ENCODE results near the gene PITPNC1.
"Not testable (repeated sequence)": the region's sequence is repeated elsewhere in the genome, so short reads cannot be mapped to it uniquely, and the experiment has no call there.

PITPNC1 gene

DNA sequence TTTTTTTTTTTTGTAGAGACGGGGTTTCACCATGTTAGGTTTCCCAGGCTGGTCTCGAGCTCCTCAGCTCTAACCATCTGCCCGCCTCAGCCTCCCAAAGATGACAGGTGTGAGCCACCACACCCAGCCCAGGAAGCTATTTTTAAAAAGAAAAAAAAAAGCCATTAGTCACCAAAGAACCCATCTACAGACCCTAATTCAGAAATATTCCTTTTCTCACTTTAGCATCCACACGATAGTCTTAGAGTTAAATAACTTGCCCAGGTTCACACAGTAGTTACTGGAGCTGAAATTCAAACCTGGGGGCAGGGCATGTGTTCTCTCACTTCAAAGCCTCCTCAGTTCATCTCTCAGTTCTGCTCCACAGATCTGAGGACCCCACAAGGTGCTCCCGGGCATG lies 270.4 kb downstream of the PITPNC1 start:
- Histone ChIP-seq H3K9ac (ENCODE audit: low read depth in 1 of 2, low read length in 2 of 2) (no peak overlapping the region), H3K4me1 (ENCODE audit: control insufficient read depth in 1 of 2, insufficient read depth in 2 of 2, low read length in 2 of 2) (no peaks in the 10 kb centered on the region), H3K36me3 (ENCODE audit: control insufficient read depth in 1 of 2, insufficient read depth in 2 of 2, low read length in 2 of 2) (no peaks in the 10 kb centered on the region), H3K4me3 (ENCODE audit: low read depth in 1 of 2, low read length in 2 of 2) (no peak overlapping the region), H3K27ac (ENCODE audit: low read depth, low read length) (no peak overlapping the region), H3K9me3 (ENCODE audit: control insufficient read depth in 1 of 2, low read length in 2 of 2) (no peaks in the 10 kb centered on the region), H3K27me3 (ENCODE audit: control insufficient read depth in 1 of 2, insufficient read depth in 2 of 2, low read length in 2 of 2) (no peaks in the 10 kb centered on the region)

DNA sequence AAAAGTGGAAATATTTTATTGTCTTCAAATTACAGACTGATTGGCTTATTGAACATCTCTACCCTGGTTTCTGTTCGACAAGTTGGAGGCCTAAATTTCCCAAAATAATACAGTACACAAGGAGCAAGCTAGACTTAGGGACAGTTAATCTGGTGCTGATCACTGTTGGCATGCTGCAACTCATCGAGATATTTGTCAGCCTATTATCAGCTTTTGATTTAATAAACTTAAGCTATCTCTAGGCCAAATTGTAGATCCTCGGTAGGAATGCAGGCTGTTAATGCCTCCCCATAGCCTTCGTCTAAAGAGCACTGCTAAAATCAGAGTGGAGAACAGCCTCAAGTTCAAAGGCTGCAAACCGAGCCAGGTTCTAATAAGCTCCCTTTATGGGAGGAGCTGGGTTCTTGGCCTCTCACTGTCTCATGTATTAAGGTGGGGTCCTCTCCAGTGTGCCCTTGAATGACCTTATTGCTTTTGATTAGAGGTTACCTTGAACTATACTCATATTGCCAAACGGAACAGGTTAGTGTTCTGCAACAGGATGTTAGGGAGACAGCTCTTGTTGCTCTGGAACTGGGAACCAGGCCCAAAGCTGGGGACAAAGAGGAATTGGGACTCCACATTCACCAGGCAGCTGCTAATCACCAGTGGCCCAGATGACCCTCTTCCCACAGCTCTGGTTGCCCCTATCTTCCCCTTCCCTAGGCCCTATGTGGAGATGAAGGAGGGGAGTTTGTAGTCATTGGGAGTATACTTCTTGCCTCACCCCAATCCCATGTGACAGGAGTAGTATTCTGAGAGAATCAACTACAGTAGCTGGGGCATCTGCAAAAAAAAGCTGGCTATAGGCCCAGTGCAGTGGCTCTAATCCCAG lies 271.2 kb downstream of the PITPNC1 start:
- no peaks in the 10 kb centered on the region for H3K9me3 ChIP-seq (ENCODE audit: control insufficient read depth in 1 of 2, low read length in 2 of 2)
- no peaks in the 10 kb centered on the region for H3K36me3 ChIP-seq (ENCODE audit: control insufficient read depth in 1 of 2, insufficient read depth in 2 of 2, low read length in 2 of 2)
- H3K4me3 ChIP-seq (ENCODE audit: low read depth in 1 of 2, low read length in 2 of 2) = no peak overlapping the region
- H3K27me3 ChIP-seq (ENCODE audit: control insufficient read depth in 1 of 2, insufficient read depth in 2 of 2, low read length in 2 of 2) = no peaks in the 10 kb centered on the region
- H3K4me1 ChIP-seq (ENCODE audit: control insufficient read depth in 1 of 2, insufficient read depth in 2 of 2, low read length in 2 of 2) = no peaks in the 10 kb centered on the region
- H3K9ac ChIP-seq (ENCODE audit: low read depth in 1 of 2, low read length in 2 of 2) = no peak overlapping the region
- H3K27ac ChIP-seq (ENCODE audit: low read depth, low read length) = no peak overlapping the region

DNA sequence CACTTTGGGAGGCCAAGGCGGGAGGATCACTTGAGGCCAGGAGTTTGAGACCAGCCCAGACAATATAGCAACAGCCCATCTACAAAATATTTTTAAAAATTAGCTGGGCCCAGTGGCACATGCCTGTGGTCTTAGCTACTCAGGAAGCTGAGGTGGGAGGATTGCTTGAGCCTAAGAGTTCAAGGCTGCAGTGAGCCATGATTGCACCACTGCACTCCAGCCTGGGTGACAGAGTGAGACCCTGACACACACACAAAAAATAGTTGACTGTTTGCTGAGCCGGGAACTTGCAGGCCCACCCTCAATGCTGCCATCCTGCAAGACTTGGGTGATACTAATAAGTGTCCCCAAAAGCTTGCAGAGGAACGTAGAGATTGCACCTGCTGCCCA lies 271.8 kb downstream of the PITPNC1 start:
- not testable (repeated sequence) for H3K4me1 ChIP-seq (ENCODE audit: control insufficient read depth in 1 of 2, insufficient read depth in 2 of 2, low read length in 2 of 2); H3K27me3 ChIP-seq (ENCODE audit: control insufficient read depth in 1 of 2, insufficient read depth in 2 of 2, low read length in 2 of 2); H3K9ac ChIP-seq (ENCODE audit: low read depth in 1 of 2, low read length in 2 of 2); H3K4me3 ChIP-seq (ENCODE audit: low read depth in 1 of 2, low read length in 2 of 2); H3K27ac ChIP-seq (ENCODE audit: low read depth, low read length); H3K9me3 ChIP-seq (ENCODE audit: control insufficient read depth in 1 of 2, low read length in 2 of 2); H3K36me3 ChIP-seq (ENCODE audit: control insufficient read depth in 1 of 2, insufficient read depth in 2 of 2, low read length in 2 of 2)

DNA sequence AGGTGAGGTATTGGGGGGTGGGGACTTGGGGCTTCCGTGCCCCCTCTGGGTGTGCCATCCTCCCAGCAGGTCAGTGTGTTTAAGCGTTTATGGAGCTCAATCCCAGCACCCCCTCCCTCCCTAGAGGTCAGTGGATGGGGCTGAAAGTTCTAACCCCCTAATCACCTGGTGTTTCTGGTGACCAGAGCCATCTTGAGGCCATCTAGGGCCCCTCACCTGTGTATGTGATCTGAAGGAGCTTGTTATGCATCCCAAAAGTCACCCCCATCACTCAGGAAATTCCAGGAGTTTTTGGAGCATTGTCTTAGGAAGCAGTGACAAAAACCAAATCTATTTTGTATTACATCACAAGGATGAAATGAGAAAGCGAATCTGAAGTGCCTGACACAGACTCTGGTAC lies 272.8 kb downstream of the PITPNC1 start:
- Histone ChIP-seq H3K9me3 (ENCODE audit: control insufficient read depth in 1 of 2, low read length in 2 of 2) (no peaks in the 10 kb centered on the region), H3K27ac (ENCODE audit: low read depth, low read length) (no peak overlapping the region), H3K36me3 (ENCODE audit: control insufficient read depth in 1 of 2, insufficient read depth in 2 of 2, low read length in 2 of 2) (no peaks in the 10 kb centered on the region), H3K4me1 (ENCODE audit: control insufficient read depth in 1 of 2, insufficient read depth in 2 of 2, low read length in 2 of 2) (no peaks in the 10 kb centered on the region), H3K4me3 (ENCODE audit: low read depth in 1 of 2, low read length in 2 of 2) (no peak overlapping the region), H3K27me3 (ENCODE audit: control insufficient read depth in 1 of 2, insufficient read depth in 2 of 2, low read length in 2 of 2) (no peaks in the 10 kb centered on the region), H3K9ac (ENCODE audit: low read depth in 1 of 2, low read length in 2 of 2) (no peak overlapping the region)

DNA sequence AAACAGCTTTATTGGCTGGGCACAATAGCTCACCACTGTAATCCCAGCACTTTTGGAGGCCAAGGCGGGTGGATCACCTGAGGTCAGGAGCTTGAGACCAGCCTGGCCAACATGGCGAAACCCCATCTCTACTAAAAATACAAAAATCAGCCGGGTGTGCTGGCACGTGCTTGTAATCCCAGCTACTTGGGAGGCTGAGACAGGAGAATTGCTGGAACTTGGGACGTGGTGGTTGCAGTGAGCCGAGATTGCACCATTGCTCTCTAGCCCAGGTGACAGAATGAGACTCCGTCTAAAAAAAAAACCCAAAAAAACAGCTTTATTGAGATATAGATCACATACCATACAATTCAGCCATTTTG lies 274.1 kb downstream of the PITPNC1 start:
- H3K27ac ChIP-seq (ENCODE audit: low read depth, low read length); H3K36me3 ChIP-seq (ENCODE audit: control insufficient read depth in 1 of 2, insufficient read depth in 2 of 2, low read length in 2 of 2); H3K9ac ChIP-seq (ENCODE audit: low read depth in 1 of 2, low read length in 2 of 2); H3K9me3 ChIP-seq (ENCODE audit: control insufficient read depth in 1 of 2, low read length in 2 of 2); H3K27me3 ChIP-seq (ENCODE audit: control insufficient read depth in 1 of 2, insufficient read depth in 2 of 2, low read length in 2 of 2); H3K4me3 ChIP-seq (ENCODE audit: low read depth in 1 of 2, low read length in 2 of 2); H3K4me1 ChIP-seq (ENCODE audit: control insufficient read depth in 1 of 2, insufficient read depth in 2 of 2, low read length in 2 of 2): not testable (repeated sequence)

DNA sequence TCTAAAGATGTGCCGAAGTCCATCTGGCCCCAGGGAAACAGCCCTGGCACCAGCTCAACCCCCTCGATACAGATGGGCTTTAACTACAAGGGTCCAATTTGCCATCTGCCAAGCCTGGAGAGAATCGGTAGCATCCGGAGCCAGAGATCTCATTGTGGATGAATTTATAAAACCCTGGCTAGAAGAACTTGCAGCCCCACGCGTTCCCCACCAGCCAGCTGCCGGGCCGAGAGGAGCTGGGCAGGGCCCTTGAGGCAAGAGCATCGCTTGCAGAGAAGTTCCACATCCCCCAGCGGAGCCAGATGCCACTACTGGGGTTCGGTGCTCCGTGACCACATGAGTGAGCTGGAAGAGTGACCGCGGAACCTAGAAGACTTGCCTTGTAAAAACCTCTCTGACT lies 275.4 kb downstream of the PITPNC1 start:
- Histone ChIP-seq H3K9ac (ENCODE audit: low read depth in 1 of 2, low read length in 2 of 2) (no peak overlapping the region), H3K4me3 (ENCODE audit: low read depth in 1 of 2, low read length in 2 of 2) (no peak overlapping the region), H3K36me3 (ENCODE audit: control insufficient read depth in 1 of 2, insufficient read depth in 2 of 2, low read length in 2 of 2) (no peaks in the 10 kb centered on the region), H3K4me1 (ENCODE audit: control insufficient read depth in 1 of 2, insufficient read depth in 2 of 2, low read length in 2 of 2) (no peaks in the 10 kb centered on the region), H3K9me3 (ENCODE audit: control insufficient read depth in 1 of 2, low read length in 2 of 2) (no peaks in the 10 kb centered on the region), H3K27ac (ENCODE audit: low read depth, low read length) (no peak overlapping the region), H3K27me3 (ENCODE audit: control insufficient read depth in 1 of 2, insufficient read depth in 2 of 2, low read length in 2 of 2) (no peaks in the 10 kb centered on the region)

DNA sequence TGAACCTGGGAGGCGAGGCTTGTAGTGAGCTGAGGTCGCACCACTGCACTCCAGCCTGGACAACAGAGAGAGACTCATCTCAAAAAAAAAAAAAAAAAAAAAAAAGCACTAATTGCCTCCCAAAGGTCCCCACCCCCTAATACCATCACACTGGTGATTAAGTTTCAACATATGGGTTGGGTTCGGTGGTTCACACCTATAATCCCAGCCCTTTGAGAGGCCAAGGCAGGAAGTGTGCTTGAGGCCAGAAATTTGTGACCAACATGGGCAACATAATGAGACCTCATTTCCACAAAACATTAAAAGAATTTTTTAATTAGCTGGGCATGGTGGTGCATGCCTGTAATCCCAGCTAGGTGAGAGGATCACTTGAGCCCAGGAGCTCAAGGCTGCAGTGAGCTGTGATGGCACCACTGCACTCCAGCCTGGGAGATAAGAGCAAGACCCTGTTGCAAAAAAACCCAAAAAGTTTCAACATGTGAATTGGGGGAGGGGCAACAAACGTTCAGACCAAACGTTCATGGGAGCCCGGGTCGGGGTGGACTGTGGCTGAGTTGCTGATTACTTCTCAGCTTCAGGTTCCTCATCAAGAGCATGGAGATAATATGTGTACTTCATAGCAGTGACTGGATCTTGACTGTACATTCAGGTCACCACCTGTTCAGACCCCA lies 278.5 kb downstream of the PITPNC1 start:
- Histone ChIP-seq H3K27ac (ENCODE audit: low read depth, low read length) (no peak overlapping the region), H3K4me3 (ENCODE audit: low read depth in 1 of 2, low read length in 2 of 2) (no peak overlapping the region), H3K27me3 (ENCODE audit: control insufficient read depth in 1 of 2, insufficient read depth in 2 of 2, low read length in 2 of 2) (no peaks in the 10 kb centered on the region), H3K36me3 (ENCODE audit: control insufficient read depth in 1 of 2, insufficient read depth in 2 of 2, low read length in 2 of 2) (no peaks in the 10 kb centered on the region), H3K4me1 (ENCODE audit: control insufficient read depth in 1 of 2, insufficient read depth in 2 of 2, low read length in 2 of 2) (no peaks in the 10 kb centered on the region), H3K9ac (ENCODE audit: low read depth in 1 of 2, low read length in 2 of 2) (no peak overlapping the region), H3K9me3 (ENCODE audit: control insufficient read depth in 1 of 2, low read length in 2 of 2) (peaks cover 0 to 9% of the 10 kb centered on the region in 2 donors)

DNA sequence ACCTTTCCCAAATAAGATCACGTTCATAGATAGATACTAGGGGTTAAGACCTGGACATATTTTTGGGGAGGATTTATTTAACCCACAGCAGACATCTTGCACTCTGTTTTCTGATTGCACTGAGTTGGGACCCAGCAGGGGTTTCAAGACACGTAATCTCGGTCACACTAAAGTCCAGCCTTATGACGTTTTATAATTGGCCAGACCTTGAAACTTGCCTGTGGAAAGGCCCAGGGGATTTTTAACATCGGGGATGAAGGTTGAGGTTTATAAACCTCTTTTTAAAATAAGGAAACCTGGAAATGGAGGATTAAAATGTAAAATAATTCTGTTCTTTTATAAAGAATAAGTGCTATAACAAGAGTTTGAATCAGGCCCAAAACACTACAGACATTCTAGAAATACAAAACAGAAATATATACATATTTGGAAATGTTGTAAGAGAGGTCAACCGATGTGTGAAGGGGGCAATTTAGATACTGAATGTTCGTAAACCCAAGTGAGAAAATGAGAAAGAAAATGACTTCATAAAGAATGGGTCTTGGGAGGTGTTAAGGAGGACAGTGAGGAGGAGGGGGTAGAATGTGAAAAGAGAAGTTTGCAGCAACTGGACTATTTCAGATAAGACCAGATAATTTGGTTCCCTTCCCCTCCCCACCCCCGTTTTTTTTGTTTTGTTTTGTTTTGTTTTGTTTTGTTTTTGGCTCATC lies 279.6 kb downstream of the PITPNC1 start:
- Histone ChIP-seq H3K4me1 (ENCODE audit: control insufficient read depth in 1 of 2, insufficient read depth in 2 of 2, low read length in 2 of 2) (no peaks in the 10 kb centered on the region), H3K4me3 (ENCODE audit: low read depth in 1 of 2, low read length in 2 of 2) (no peak overlapping the region), H3K9me3 (ENCODE audit: control insufficient read depth in 1 of 2, low read length in 2 of 2) (peaks cover 0 to 9% of the 10 kb centered on the region in 2 donors), H3K27ac (ENCODE audit: low read depth, low read length) (no peak overlapping the region), H3K9ac (ENCODE audit: low read depth in 1 of 2, low read length in 2 of 2) (no peak overlapping the region), H3K27me3 (ENCODE audit: control insufficient read depth in 1 of 2, insufficient read depth in 2 of 2, low read length in 2 of 2) (no peaks in the 10 kb centered on the region), H3K36me3 (ENCODE audit: control insufficient read depth in 1 of 2, insufficient read depth in 2 of 2, low read length in 2 of 2) (no peaks in the 10 kb centered on the region)

DNA sequence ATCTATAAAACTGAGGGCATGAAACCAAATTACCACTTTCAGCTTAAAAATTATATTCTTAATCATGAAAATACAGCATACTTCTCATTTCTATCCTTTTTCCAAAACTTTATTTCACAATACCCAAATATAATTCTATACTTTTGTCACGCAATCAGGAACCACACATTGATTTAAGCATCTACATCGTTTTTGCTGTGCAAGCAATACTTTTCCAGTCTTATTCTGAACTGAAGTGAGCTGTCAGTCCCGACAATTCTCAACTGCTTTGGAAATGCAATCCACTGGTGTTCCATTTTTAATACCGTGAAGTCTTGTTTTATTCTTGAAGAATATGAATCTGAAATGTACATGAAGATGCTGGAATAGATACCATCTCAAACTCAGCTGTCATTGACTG lies 280.5 kb downstream of the PITPNC1 start:
- no peaks in the 10 kb centered on the region for H3K4me1 ChIP-seq (ENCODE audit: control insufficient read depth in 1 of 2, insufficient read depth in 2 of 2, low read length in 2 of 2)

DNA sequence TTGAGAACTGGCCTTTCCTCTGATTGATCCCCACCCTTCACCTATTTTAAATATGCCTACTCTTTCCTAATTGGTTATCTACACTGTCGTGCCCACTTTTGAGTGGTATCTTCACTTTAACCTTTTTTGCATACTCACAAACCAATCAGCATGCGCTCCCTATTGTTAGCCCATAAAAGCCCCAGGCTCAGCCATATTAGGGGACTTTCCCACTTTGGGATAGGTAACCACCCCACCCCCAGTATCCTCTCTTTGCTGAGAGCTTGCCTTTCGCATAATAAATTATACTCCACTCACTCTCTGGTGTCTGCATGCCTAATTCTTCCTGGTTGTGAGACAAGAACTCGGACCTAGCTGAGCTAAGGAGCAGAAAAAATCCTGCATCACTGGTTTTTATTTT lies 281.2 kb downstream of the PITPNC1 start:
- Histone ChIP-seq H3K27ac (ENCODE audit: low read depth, low read length) (no peak overlapping the region), H3K36me3 (ENCODE audit: control insufficient read depth in 1 of 2, insufficient read depth in 2 of 2, low read length in 2 of 2) (no peaks in the 10 kb centered on the region), H3K9me3 (ENCODE audit: control insufficient read depth in 1 of 2, low read length in 2 of 2) (peaks cover 0 to 9% of the 10 kb centered on the region in 2 donors), H3K4me3 (ENCODE audit: low read depth in 1 of 2, low read length in 2 of 2) (no peak overlapping the region), H3K9ac (ENCODE audit: low read depth in 1 of 2, low read length in 2 of 2) (no peak overlapping the region), H3K27me3 (ENCODE audit: control insufficient read depth in 1 of 2, insufficient read depth in 2 of 2, low read length in 2 of 2) (no peaks in the 10 kb centered on the region), H3K4me1 (ENCODE audit: control insufficient read depth in 1 of 2, insufficient read depth in 2 of 2, low read length in 2 of 2) (no peaks in the 10 kb centered on the region)

More for the DNA sequence above, 280.5 kb downstream of the PITPNC1 start:
- Histone ChIP-seq H3K9ac (ENCODE audit: low read depth in 1 of 2, low read length in 2 of 2) (no peak overlapping the region), H3K27me3 (ENCODE audit: control insufficient read depth in 1 of 2, insufficient read depth in 2 of 2, low read length in 2 of 2) (no peaks in the 10 kb centered on the region), H3K4me3 (ENCODE audit: low read depth in 1 of 2, low read length in 2 of 2) (no peak overlapping the region), H3K36me3 (ENCODE audit: control insufficient read depth in 1 of 2, insufficient read depth in 2 of 2, low read length in 2 of 2) (no peaks in the 10 kb centered on the region), H3K9me3 (ENCODE audit: control insufficient read depth in 1 of 2, low read length in 2 of 2) (peaks cover 0 to 9% of the 10 kb centered on the region in 2 donors), H3K27ac (ENCODE audit: low read depth, low read length) (no peak overlapping the region)

All from duodenal mucosa (tissue), 2 donors.